Ascending aorta (tissue), 2 donors: ENCODE measurements around the gene NAA40. TPM values are rescaled to one million over a fixed set of nuclear protein-coding genes. Genes with fewer than 3 reads are reported as not detected.

Source experiments
- DNase-seq, 2 donors: peaks; one replicate each; pipeline ENCODE4 v3.0.0-alpha.2; 2019; ENCODE audit warnings: low spot score in 2 of 2
- H3K27ac ChIP-seq, 2 donors: fragments of 200-600 bp; sonication (generic); one replicate each; pipeline ENCODE4 v1.5.1; 2016 to 2017; ENCODE audit warnings: mild to moderate bottlenecking in 1 of 2
- H3K27me3 ChIP-seq: fragments of 200-600 bp; sonication (generic); one replicate; pipeline ENCODE4 v1.5.1; 2017
- H3K36me3 ChIP-seq, 2 donors: fragments of 200-600 bp; sonication (generic); one replicate each; pipeline ENCODE4 v1.5.1; 2016
- H3K4me1 ChIP-seq, 2 donors: fragments of 200-600 bp; sonication (generic); one replicate each; pipeline ENCODE4 v1.5.1; 2016 to 2017; ENCODE audit warnings: mild to moderate bottlenecking in 1 of 2
- H3K4me3 ChIP-seq, 2 donors: fragments of 200-600 bp; sonication (generic); one replicate each; pipeline ENCODE4 v1.5.1; 2016 to 2017; ENCODE audit warnings: mild to moderate bottlenecking in 1 of 2
- H3K9me3 ChIP-seq, 2 donors: fragments of 200-600 bp; sonication (generic); one replicate each; pipeline ENCODE4 v1.5.1; 2016
- intact Hi-C: fragments of 100-400 bp; cut with DNase I; formaldehyde crosslinking; loops from one replicate; pipeline ENCODE4 v1.15.1; 2023
- total RNA-seq: library from RNA; depleted of rRNA; stranded (reverse); fragments of >200 nt; gene quantifications from one replicate; pipeline ENCODE4 v1.1.0, GENCODE V29; 2016
- TF ChIP-seq, protein P1 (sequence below), 3 experiments: fragments of 200-600 bp in 2 of 3; fragments of 450-650 bp in 1 of 3; sonication (generic) in 2 of 3; IDR thresholded peaks; one replicate each; pipeline ENCODE4 v1.5.1; 2016 to 2019; ENCODE audit warnings: antibody characterized with exemption in 3 of 3, mild to moderate bottlenecking in 1 of 3, moderate library complexity in 1 of 3

Gene NAA40
- total RNA-seq, 1 donor from 2014 or later, result 3.1 TPM

GRCh38 chr11:63999349-64000025, 60.7 kb downstream of the NAA40 start:
- Histone ChIP-seq H3K4me1 (peaks cover 11 to 18% of the 10 kb centered on the region in 2 donors), H3K9me3 (no peaks in the 10 kb centered on the region), H3K27ac (no peak overlapping the region), H3K4me3 (peak overlapping the region; percentile 47 to 62), H3K36me3 (peaks cover 26 to 37% of the 10 kb centered on the region in 2 donors), H3K27me3 (no peaks in the 10 kb centered on the region)
- intact Hi-C loops, result loop anchor here (1.0 kb wide), 2 partner anchors 149 to 154 kb away; no protein-coding TSS in a partner anchor
- DNase-seq, result peak in 1 of 2 donors; percentile 75
- TF ChIP-seq, protein P1, sequence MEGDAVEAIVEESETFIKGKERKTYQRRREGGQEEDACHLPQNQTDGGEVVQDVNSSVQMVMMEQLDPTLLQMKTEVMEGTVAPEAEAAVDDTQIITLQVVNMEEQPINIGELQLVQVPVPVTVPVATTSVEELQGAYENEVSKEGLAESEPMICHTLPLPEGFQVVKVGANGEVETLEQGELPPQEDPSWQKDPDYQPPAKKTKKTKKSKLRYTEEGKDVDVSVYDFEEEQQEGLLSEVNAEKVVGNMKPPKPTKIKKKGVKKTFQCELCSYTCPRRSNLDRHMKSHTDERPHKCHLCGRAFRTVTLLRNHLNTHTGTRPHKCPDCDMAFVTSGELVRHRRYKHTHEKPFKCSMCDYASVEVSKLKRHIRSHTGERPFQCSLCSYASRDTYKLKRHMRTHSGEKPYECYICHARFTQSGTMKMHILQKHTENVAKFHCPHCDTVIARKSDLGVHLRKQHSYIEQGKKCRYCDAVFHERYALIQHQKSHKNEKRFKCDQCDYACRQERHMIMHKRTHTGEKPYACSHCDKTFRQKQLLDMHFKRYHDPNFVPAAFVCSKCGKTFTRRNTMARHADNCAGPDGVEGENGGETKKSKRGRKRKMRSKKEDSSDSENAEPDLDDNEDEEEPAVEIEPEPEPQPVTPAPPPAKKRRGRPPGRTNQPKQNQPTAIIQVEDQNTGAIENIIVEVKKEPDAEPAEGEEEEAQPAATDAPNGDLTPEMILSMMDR (IDR thresholded peaks at IDR 0.05), result no peak

GRCh38 chr11:64000026-64000739, 61.4 kb downstream of the NAA40 start:
- peaks cover 11 to 18% of the 10 kb centered on the region in 2 donors for H3K4me1 ChIP-seq
- H3K4me3 ChIP-seq, result peak overlapping the region; percentile 47 to 62
- no peaks in the 10 kb centered on the region for H3K9me3 ChIP-seq
- no peak overlapping the region for H3K27ac ChIP-seq
- H3K36me3 ChIP-seq, result peaks cover 26 to 36% of the 10 kb centered on the region in 2 donors
- peak in 1 of 2 donors; percentile 79 for DNase-seq
- TF ChIP-seq, protein P1 (IDR thresholded peaks at IDR 0.05), result peak; percentile 54 to 95 (median 79)
- H3K27me3 ChIP-seq, result no peaks in the 10 kb centered on the region
- intact Hi-C loops, result loop anchor here (1.0 kb wide), 2 partner anchors 148 to 153 kb away; no protein-coding TSS in a partner anchor

DNA sequence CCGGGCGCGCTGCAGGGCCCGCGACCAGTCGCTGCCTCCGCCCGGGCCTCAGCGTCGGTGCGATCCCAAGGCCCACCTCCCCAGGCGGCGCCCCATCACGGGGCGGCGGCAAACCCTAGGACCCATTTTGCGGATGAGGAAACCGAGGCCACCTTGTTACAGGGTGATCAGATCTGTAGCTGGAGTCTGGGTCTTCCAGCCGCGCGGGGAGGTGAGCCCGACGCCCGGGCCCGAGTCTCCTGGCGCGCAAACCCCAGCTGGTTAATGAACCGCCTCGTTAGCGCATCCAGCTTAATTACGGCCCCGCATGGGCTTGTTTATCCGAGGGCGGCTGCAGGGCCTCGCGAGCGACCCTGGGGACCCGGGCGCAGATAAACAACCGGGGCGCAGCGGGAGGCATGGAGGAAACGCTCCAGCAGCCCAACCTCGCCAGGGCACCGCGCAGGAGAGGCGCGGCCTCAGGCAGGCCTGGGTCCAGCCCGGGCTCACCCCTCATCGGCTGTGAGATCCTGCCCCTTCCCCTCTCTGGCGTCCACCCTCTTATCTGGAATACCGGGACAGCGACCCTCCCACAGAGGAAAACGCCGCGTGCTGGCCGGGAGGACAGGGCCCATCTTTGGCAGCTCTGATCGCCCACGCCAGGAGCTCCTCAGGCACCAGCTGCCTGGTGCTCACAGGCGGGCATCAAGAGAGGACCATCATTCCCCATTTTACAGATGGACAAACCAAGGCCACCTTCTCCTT, 62.1 kb downstream of the NAA40 start:
- Histone ChIP-seq H3K9me3 (no peaks in the 10 kb centered on the region), H3K27ac (no peak overlapping the region), H3K36me3 (peaks cover 23 to 30% of the 10 kb centered on the region in 2 donors), H3K27me3 (no peaks in the 10 kb centered on the region), H3K4me3 (peak overlapping the region; percentile 47 to 62), H3K4me1 (peaks cover 11 to 18% of the 10 kb centered on the region in 2 donors)
- intact Hi-C loops, result loop anchor here (1.0 kb wide), 2 partner anchors 147 to 152 kb away; no protein-coding TSS in a partner anchor
- TF ChIP-seq, protein P1 (IDR thresholded peaks at IDR 0.05), result no peak
- no peak for DNase-seq

- TF ChIP-seq, protein P1 (IDR thresholded peaks at IDR 0.05), result no peak
- no peak overlapping the region for H3K27ac ChIP-seq
- DNase-seq, result no peak
- H3K4me1 ChIP-seq, result peaks cover 11 to 18% of the 10 kb centered on the region in 2 donors
- peaks cover 15 to 21% of the 10 kb centered on the region in 2 donors for H3K36me3 ChIP-seq
- no peak overlapping the region for H3K4me3 ChIP-seq
- intact Hi-C loops, result no loop called here
- no peaks in the 10 kb centered on the region for H3K9me3 ChIP-seq
- H3K27me3 ChIP-seq, result no peaks in the 10 kb centered on the region
Observed at GRCh38 chr11:64001484-64002420, 63.0 kb downstream of the NAA40 start.
